Right lobe of liver (tissue), 6 donors: ENCODE measurements around the gene MEIKIN. TPM values are rescaled to one million over a fixed set of nuclear protein-coding genes. Genes with fewer than 3 reads are reported as not detected.
A peak's percentile ranks its signal among the peaks of the same experiment; 100 is the strongest.

Experiments
- ATAC-seq, 4 donors: fragments of 200-7000 bp; cut with Tn5 transposase; one replicate each; pipeline ENCODE4 v1.9.1; 2020; ENCODE audit warnings: mild to moderate bottlenecking in 4 of 4, moderate library complexity in 4 of 4
- DNase-seq, 3 donors: peaks; one replicate each; pipeline ENCODE4 v3.0.0-alpha.2; 2020
- H3K27ac ChIP-seq, 3 donors: fragments of 200-600 bp; one replicate each; pipeline ENCODE4 v1.8.0; 2022
- H3K27me3 ChIP-seq, 2 donors: fragments of 200-600 bp; one replicate each; pipeline ENCODE4 v1.8.0; 2022
- H3K36me3 ChIP-seq, 4 donors: fragments of 200-600 bp; sonication (generic) in 1 of 4; one replicate each; pipeline versions ENCODE4 v1.5.1 to v1.8.0; 2017 to 2022; ENCODE audit warnings: control low read depth in 1 of 4
- H3K4me1 ChIP-seq, 4 donors: fragments of 200-600 bp; sonication (generic) in 1 of 4; one replicate each; pipeline versions ENCODE4 v1.5.1 to v1.8.0; 2017 to 2022; ENCODE audit warnings: control low read depth in 1 of 4
- H3K4me3 ChIP-seq, 3 donors: fragments of 200-600 bp; one replicate each; pipeline ENCODE4 v1.8.0; 2022
- H3K9me3 ChIP-seq, 4 donors: fragments of 200-600 bp; sonication (generic) in 1 of 4; one replicate each; pipeline versions ENCODE4 v1.5.1 to v1.8.0; 2017 to 2022; ENCODE audit warnings: control low read depth in 1 of 4
- CTCF ChIP-seq, 4 donors: fragments of 200-600 bp in 3 of 4; fragments of 450-650 bp in 1 of 4; IDR thresholded peaks; one replicate each; pipeline versions ENCODE4 v1.5.1 to v1.8.0; 2016 to 2022; ENCODE audit warnings: antibody characterized with exemption in 4 of 4, mild to moderate bottlenecking in 2 of 4
- POLR2A ChIP-seq: fragments of 450-650 bp; IDR thresholded peaks from one replicate; pipeline ENCODE4 v1.6.1; 2017; ENCODE audit warnings: antibody characterized with exemption, mild to moderate bottlenecking
- WGBS: methylation state at CpG from one replicate; pipeline ENCODE4 v1.1.6; 2018; ENCODE audit warnings: low coverage, low lambda C conversion rate; ENCODE audit not compliant: insufficient coverage; ENCODE audit errors: missing lambda C conversion rate; 5-methylcytosine and 5-hydroxymethylcytosine counted together
- intact Hi-C, 2 donors: fragments of 100-400 bp; cut with DNase I; formaldehyde crosslinking; loops; one replicate each; pipeline versions ENCODE4 v1.11.2 to v1.14.1; 2022
- total RNA-seq, 6 experiments: library from RNA; depleted of rRNA in 2 of 6; stranded (reverse); fragments of >200 nt in 2 of 6; fragmentation: NEBNext Ultra II Directional in 3 of 6; extraction: Animal tissue kit (Norgen Biotek cat#: 25700) in 3 of 6; gene quantifications; one replicate each; pipeline versions ENCODE4 v1.1.0 to v1.2.4, GENCODE V29; 2016 to 2023
- donor health status: DM: no; HTN: yes; CAD: no.
- donor health status: DM: no; HTN: no; CAD: no.
- donor health status: DM: no; HTN: no; CAD: no.
- donor health status: DM: no; HTN: yes; CAD: no.
- donor health status: DM: no; HTN: yes; CAD: no.

MEIKIN gene
- total RNA-seq, 6 experiments from 2014 or later, result 0.55 TPM; not detected in 5

- H3K4me1 ChIP-seq, result no peaks in the 10 kb centered on the region
- no peak for ATAC-seq
- no peak for TF ChIP-seq POLR2A
- no peak for TF ChIP-seq CTCF (IDR thresholded peaks at IDR 0.05)
- no peak overlapping the region for H3K27ac ChIP-seq
- no peaks in the 10 kb centered on the region for H3K36me3 ChIP-seq
- no peak overlapping the region for H3K4me3 ChIP-seq
- intact Hi-C loops, result no loop called here
- 80% methylated on average over 5 of the region's 5 CpGs for WGBS
- H3K27me3 ChIP-seq, result no peaks in the 10 kb centered on the region
- DNase-seq, result no peak
- H3K9me3 ChIP-seq, result no peaks in the 10 kb centered on the region
These were observed 23.0 kb upstream of the MEIKIN start for GRCh38 chr5:131968396-131968954.

GRCh38 chr5:131966551-131966950, 21.1 kb upstream of the MEIKIN start:
- DNase-seq (no peak), ATAC-seq (no peak)
- TF ChIP-seq POLR2A (no peak), CTCF (IDR thresholded peaks at IDR 0.05) (no peak)
- Histone ChIP-seq H3K4me1 (no peaks in the 10 kb centered on the region), H3K36me3 (no peaks in the 10 kb centered on the region), H3K27me3 (no peaks in the 10 kb centered on the region), H3K9me3 (no peaks in the 10 kb centered on the region), H3K4me3 (no peak overlapping the region), H3K27ac (no peak overlapping the region)
- intact Hi-C loops, result no loop called here
- no CpG with 5 or more reads among the region's 1 CpG for WGBS

- TF ChIP-seq CTCF (IDR thresholded peaks at IDR 0.05), result no peak
- TF ChIP-seq POLR2A, result no peak
- DNase-seq, result no peak
- WGBS, result no CpG with 5 or more reads among the region's 6 CpGs
- H3K27me3 ChIP-seq, result no peaks in the 10 kb centered on the region
- no peak overlapping the region for H3K27ac ChIP-seq
- ATAC-seq, result no peak
- H3K4me1 ChIP-seq, result no peaks in the 10 kb centered on the region
- H3K4me3 ChIP-seq, result no peak overlapping the region
- intact Hi-C loops, result no loop called here
- no peaks in the 10 kb centered on the region for H3K36me3 ChIP-seq
- no peaks in the 10 kb centered on the region for H3K9me3 ChIP-seq
These were observed 20.5 kb upstream of the MEIKIN start for GRCh38 chr5:131965826-131966415.

- DNase-seq (no peak), ATAC-seq (peak in 1 of 4 donors; percentile 23)
- no peak overlapping the region for H3K27ac ChIP-seq
- no peak overlapping the region for H3K4me3 ChIP-seq
- intact Hi-C loops, result no loop called here
- H3K4me1 ChIP-seq, result no peaks in the 10 kb centered on the region
- WGBS, result 76% methylated on average over 3 of the region's 3 CpGs
- H3K36me3 ChIP-seq, result no peaks in the 10 kb centered on the region
- no peaks in the 10 kb centered on the region for H3K27me3 ChIP-seq
- H3K9me3 ChIP-seq, result no peaks in the 10 kb centered on the region
- TF ChIP-seq CTCF (IDR thresholded peaks at IDR 0.05), result no peak
- TF ChIP-seq POLR2A, result no peak
These were observed 14.4 kb upstream of the MEIKIN start for GRCh38 chr5:131959906-131960305.
